Measurements from ENCODE around the gene CH25H.

Gene CH25H

GRCh38 chr10:89228962-89229361, 21.8 kb upstream of the CH25H start:
- Histone ChIP-seq H3K27me3 (ENCODE audit: control insufficient read depth in 1 of 2, insufficient read depth in 2 of 2, low read length in 2 of 2) (no peaks in the 10 kb centered on the region), H3K9ac (ENCODE audit: low read length in 2 of 2) (no peak overlapping the region), H3K9me3 (ENCODE audit: control insufficient read depth in 2 of 2, low read length in 2 of 2) (no peaks in the 10 kb centered on the region), H3K4me1 (ENCODE audit: control insufficient read depth, insufficient read depth, low read length) (no peaks in the 10 kb centered on the region), H3K27ac (ENCODE audit: low read length) (no peak overlapping the region), H3K4me3 (ENCODE audit: low read length in 2 of 2) (no peak overlapping the region), H3K36me3 (ENCODE audit: control insufficient read depth in 2 of 2, insufficient read depth in 2 of 2, low read length in 2 of 2) (peaks cover 2 to 15% of the 10 kb centered on the region in 2 donors)

DNA sequence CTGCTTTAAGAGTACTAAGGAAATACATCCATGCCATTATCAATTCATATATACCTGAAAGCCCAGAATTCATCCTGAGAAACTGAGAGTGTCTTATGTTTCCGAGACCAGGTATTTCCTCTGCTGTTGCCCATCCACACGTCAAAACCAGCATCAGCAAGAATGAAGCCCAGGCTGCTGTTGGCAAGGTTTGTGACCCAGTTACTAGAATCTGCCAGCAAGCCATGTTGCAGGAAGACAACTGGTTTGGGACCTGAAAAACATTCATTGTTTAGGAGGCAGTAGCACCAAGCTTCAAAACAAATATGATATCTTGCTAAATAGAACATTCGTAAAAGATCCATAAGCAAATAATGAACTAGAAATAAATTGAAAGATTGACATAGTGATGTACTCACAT, 21.0 kb upstream of the CH25H start:
- H3K4me1 ChIP-seq (ENCODE audit: control insufficient read depth, insufficient read depth, low read length): no peaks in the 10 kb centered on the region
- no peak overlapping the region for H3K27ac ChIP-seq (ENCODE audit: low read length)
- H3K9ac ChIP-seq (ENCODE audit: low read length in 2 of 2): no peak overlapping the region
- peaks cover 2 to 15% of the 10 kb centered on the region in 2 donors for H3K36me3 ChIP-seq (ENCODE audit: control insufficient read depth in 2 of 2, insufficient read depth in 2 of 2, low read length in 2 of 2)
- no peaks in the 10 kb centered on the region for H3K9me3 ChIP-seq (ENCODE audit: control insufficient read depth in 2 of 2, low read length in 2 of 2)
- H3K4me3 ChIP-seq (ENCODE audit: low read length in 2 of 2): no peak overlapping the region
- no peaks in the 10 kb centered on the region for H3K27me3 ChIP-seq (ENCODE audit: control insufficient read depth in 1 of 2, insufficient read depth in 2 of 2, low read length in 2 of 2)

GRCh38 chr10:89226891-89227290, 19.8 kb upstream of the CH25H start:
- no peak overlapping the region for H3K27ac ChIP-seq (ENCODE audit: low read length)

GRCh38 chr10:89224739-89225443, 17.8 kb upstream of the CH25H start:
- Histone ChIP-seq H3K4me3 (ENCODE audit: low read length in 2 of 2) (no peak overlapping the region), H3K36me3 (ENCODE audit: control insufficient read depth in 2 of 2, insufficient read depth in 2 of 2, low read length in 2 of 2) (peaks cover 5 to 13% of the 10 kb centered on the region in 2 donors), H3K4me1 (ENCODE audit: control insufficient read depth, insufficient read depth, low read length) (no peaks in the 10 kb centered on the region), H3K27ac (ENCODE audit: low read length) (no peak overlapping the region), H3K27me3 (ENCODE audit: control insufficient read depth in 1 of 2, insufficient read depth in 2 of 2, low read length in 2 of 2) (no peaks in the 10 kb centered on the region), H3K9ac (ENCODE audit: low read length in 2 of 2) (peak overlapping the region in 1 of 2 donors; percentile 14), H3K9me3 (ENCODE audit: control insufficient read depth in 2 of 2, low read length in 2 of 2) (no peaks in the 10 kb centered on the region)

More at GRCh38 chr10:89226891-89227290, 19.8 kb upstream of the CH25H start:
- Histone ChIP-seq H3K9ac (ENCODE audit: low read length in 2 of 2) (no peak overlapping the region), H3K4me1 (ENCODE audit: control insufficient read depth, insufficient read depth, low read length) (no peaks in the 10 kb centered on the region), H3K27me3 (ENCODE audit: control insufficient read depth in 1 of 2, insufficient read depth in 2 of 2, low read length in 2 of 2) (no peaks in the 10 kb centered on the region), H3K9me3 (ENCODE audit: control insufficient read depth in 2 of 2, low read length in 2 of 2) (no peaks in the 10 kb centered on the region), H3K36me3 (ENCODE audit: control insufficient read depth in 2 of 2, insufficient read depth in 2 of 2, low read length in 2 of 2) (peaks cover 2 to 11% of the 10 kb centered on the region in 2 donors), H3K4me3 (ENCODE audit: low read length in 2 of 2) (no peak overlapping the region)

DNA sequence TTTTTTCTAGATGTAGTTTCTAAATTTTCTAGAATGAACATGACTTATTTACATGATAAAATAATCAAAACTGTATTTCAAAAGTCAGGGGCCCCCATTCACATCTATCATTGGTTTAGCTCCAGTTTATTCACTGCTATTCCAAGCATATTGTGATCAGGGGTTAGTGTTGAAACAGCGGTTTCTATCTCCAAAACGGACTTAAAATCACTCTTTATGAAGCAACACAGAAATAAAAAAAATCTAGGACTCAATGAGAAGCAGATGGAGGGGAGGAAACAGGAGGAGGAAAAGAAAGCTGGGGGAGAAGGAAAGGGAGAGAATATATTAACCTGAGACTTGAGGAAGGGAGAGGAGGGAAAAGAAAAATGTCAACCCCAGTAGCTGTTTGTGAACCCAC, 14.8 kb upstream of the CH25H start:
- Histone ChIP-seq H3K4me3 (ENCODE audit: low read length in 2 of 2) (no peak overlapping the region), H3K9me3 (ENCODE audit: control insufficient read depth in 2 of 2, low read length in 2 of 2) (no peaks in the 10 kb centered on the region), H3K27me3 (ENCODE audit: control insufficient read depth in 1 of 2, insufficient read depth in 2 of 2, low read length in 2 of 2) (no peaks in the 10 kb centered on the region), H3K9ac (ENCODE audit: low read length in 2 of 2) (no peak overlapping the region), H3K4me1 (ENCODE audit: control insufficient read depth, insufficient read depth, low read length) (no peaks in the 10 kb centered on the region), H3K36me3 (ENCODE audit: control insufficient read depth in 2 of 2, insufficient read depth in 2 of 2, low read length in 2 of 2) (peaks cover 6 to 9% of the 10 kb centered on the region in 2 donors), H3K27ac (ENCODE audit: low read length) (no peak overlapping the region)

GRCh38 chr10:89219513-89220218, 12.5 kb upstream of the CH25H start:
- Histone ChIP-seq H3K27ac (ENCODE audit: low read length) (no peak overlapping the region), H3K4me1 (ENCODE audit: control insufficient read depth, insufficient read depth, low read length) (no peaks in the 10 kb centered on the region), H3K36me3 (ENCODE audit: control insufficient read depth in 2 of 2, insufficient read depth in 2 of 2, low read length in 2 of 2) (peaks cover 8% of the 10 kb centered on the region in 2 donors), H3K9ac (ENCODE audit: low read length in 2 of 2) (peak overlapping the region in 1 of 2 donors; percentile 13), H3K27me3 (ENCODE audit: control insufficient read depth in 1 of 2, insufficient read depth in 2 of 2, low read length in 2 of 2) (no peaks in the 10 kb centered on the region), H3K4me3 (ENCODE audit: low read length in 2 of 2) (no peak overlapping the region), H3K9me3 (ENCODE audit: control insufficient read depth in 2 of 2, low read length in 2 of 2) (no peaks in the 10 kb centered on the region)

DNA sequence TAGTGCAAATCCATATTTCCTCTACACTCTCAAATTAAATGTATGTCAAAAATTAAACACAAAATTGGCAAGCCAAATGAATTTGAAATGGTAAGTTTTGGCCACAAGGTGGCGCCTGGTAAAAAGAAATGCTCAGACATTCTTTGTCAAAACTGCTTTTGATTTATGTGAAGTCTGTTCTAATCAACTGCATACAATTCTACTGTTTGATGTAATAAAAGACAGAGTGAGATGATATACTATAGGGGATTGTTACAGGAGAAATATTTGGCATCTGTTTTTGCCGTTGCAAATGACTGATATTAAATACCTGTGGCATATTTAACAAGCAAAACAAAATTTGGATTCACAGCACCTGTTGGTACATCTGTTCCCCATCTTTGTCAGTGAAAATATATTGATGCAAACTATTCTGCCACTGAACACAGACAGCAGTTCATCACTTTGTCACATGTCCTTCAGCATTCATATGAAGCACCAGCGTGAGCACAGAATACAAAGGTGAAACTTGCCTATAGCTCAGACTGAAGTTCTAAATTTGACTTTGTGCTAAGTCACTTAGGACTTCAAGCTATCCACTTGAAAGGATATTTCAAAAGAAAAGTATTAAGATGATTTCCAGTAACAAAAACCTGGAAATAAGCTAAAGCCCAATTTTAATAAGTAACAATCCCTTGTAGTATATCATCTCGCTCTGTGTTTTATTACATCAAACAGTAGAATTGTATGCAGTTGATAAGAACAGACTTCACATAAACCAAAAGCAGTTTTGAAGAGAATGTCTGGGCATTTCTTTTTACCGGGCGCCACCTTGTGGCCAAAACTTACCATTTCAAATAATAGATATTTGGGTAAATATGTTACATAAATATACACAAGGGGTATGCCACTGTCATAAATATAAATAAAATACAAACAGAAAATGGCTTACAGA, 10.2 kb upstream of the CH25H start:
- peak overlapping the region in 1 of 2 donors; percentile 0 for H3K4me3 ChIP-seq (ENCODE audit: low read length in 2 of 2)

DNA sequence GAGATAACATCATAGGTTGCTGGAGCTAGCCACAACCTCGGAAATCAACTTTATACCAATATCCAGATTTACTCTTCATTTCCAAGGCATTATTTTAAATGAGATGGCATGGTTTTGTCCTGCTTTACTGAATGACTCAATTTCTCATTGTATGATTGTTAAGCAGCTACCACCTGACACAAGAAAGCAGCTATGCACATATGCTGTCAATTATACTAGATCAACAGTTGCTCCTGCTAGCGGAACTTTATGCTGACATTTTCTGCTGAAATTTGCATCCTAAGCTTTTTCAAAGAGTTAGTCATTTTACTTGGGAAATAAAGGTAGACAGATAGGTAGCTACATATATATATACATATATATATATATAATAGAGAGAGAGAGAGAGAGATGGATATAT, 8.9 kb upstream of the CH25H start:
- H3K9ac ChIP-seq (ENCODE audit: low read length in 2 of 2): no peak overlapping the region
- no peaks in the 10 kb centered on the region for H3K4me1 ChIP-seq (ENCODE audit: control insufficient read depth, insufficient read depth, low read length)
- no peak overlapping the region for H3K4me3 ChIP-seq (ENCODE audit: low read length in 2 of 2)
- H3K27ac ChIP-seq (ENCODE audit: low read length): no peak overlapping the region
- H3K27me3 ChIP-seq (ENCODE audit: control insufficient read depth in 1 of 2, insufficient read depth in 2 of 2, low read length in 2 of 2): no peaks in the 10 kb centered on the region
- H3K36me3 ChIP-seq (ENCODE audit: control insufficient read depth in 2 of 2, insufficient read depth in 2 of 2, low read length in 2 of 2): peaks cover 6 to 8% of the 10 kb centered on the region in 2 donors
- no peaks in the 10 kb centered on the region for H3K9me3 ChIP-seq (ENCODE audit: control insufficient read depth in 2 of 2, low read length in 2 of 2)

More for the DNA sequence above, 10.2 kb upstream of the CH25H start:
- H3K27me3 ChIP-seq (ENCODE audit: control insufficient read depth in 1 of 2, insufficient read depth in 2 of 2, low read length in 2 of 2): no peaks in the 10 kb centered on the region
- no peaks in the 10 kb centered on the region for H3K9me3 ChIP-seq (ENCODE audit: control insufficient read depth in 2 of 2, low read length in 2 of 2)
- H3K9ac ChIP-seq (ENCODE audit: low read length in 2 of 2): no peak overlapping the region
- peaks cover 6 to 8% of the 10 kb centered on the region in 2 donors for H3K36me3 ChIP-seq (ENCODE audit: control insufficient read depth in 2 of 2, insufficient read depth in 2 of 2, low read length in 2 of 2)
- no peaks in the 10 kb centered on the region for H3K4me1 ChIP-seq (ENCODE audit: control insufficient read depth, insufficient read depth, low read length)
- H3K27ac ChIP-seq (ENCODE audit: low read length): no peak overlapping the region

DNA sequence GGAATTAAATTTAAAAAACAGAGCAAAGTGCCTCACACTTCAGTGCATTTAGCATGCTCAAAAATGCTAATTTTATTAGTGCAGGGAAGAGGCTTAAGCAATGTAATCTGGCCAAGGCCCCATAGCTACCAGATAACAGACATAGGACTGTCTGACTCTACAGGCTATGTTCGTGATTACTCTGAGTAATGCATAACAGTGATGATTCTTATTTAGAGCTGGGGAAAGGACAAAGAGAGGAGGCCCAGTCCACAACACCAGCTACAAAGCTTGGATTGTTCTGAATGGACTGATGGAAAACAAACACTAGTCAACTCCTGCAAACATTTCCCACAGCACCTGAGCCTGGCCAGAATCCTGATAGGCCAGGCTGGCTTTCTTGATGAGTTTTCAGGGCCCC, 8.4 kb upstream of the CH25H start:
- H3K9ac ChIP-seq (ENCODE audit: low read length in 2 of 2): no peak overlapping the region
- H3K4me1 ChIP-seq (ENCODE audit: control insufficient read depth, insufficient read depth, low read length): no peaks in the 10 kb centered on the region
- no peak overlapping the region for H3K4me3 ChIP-seq (ENCODE audit: low read length in 2 of 2)
- H3K27ac ChIP-seq (ENCODE audit: low read length): no peak overlapping the region
- no peaks in the 10 kb centered on the region for H3K9me3 ChIP-seq (ENCODE audit: control insufficient read depth in 2 of 2, low read length in 2 of 2)
- H3K27me3 ChIP-seq (ENCODE audit: control insufficient read depth in 1 of 2, insufficient read depth in 2 of 2, low read length in 2 of 2): no peaks in the 10 kb centered on the region
- peaks cover 6 to 8% of the 10 kb centered on the region in 2 donors for H3K36me3 ChIP-seq (ENCODE audit: control insufficient read depth in 2 of 2, insufficient read depth in 2 of 2, low read length in 2 of 2)

- Histone ChIP-seq H3K9me3 (ENCODE audit: control insufficient read depth in 2 of 2, low read length in 2 of 2) (no peaks in the 10 kb centered on the region), H3K9ac (ENCODE audit: low read length in 2 of 2) (no peak overlapping the region), H3K4me1 (ENCODE audit: control insufficient read depth, insufficient read depth, low read length) (no peaks in the 10 kb centered on the region), H3K36me3 (ENCODE audit: control insufficient read depth in 2 of 2, insufficient read depth in 2 of 2, low read length in 2 of 2) (peaks cover 3 to 5% of the 10 kb centered on the region in 2 donors), H3K27me3 (ENCODE audit: control insufficient read depth in 1 of 2, insufficient read depth in 2 of 2, low read length in 2 of 2) (peaks cover 0 to 3% of the 10 kb centered on the region in 2 donors), H3K27ac (ENCODE audit: low read length) (no peak overlapping the region), H3K4me3 (ENCODE audit: low read length in 2 of 2) (no peak overlapping the region)
These were observed 7.5 kb upstream of the CH25H start for GRCh38 chr10:89214566-89215165.
